GM18951 (cell line): Measurements from ENCODE around the gene GIPC2.

Source experiments
- POLR2A ChIP-seq: IDR thresholded peaks from 4 replicates; pipeline ENCODE4 v1.6.1; 2011; ENCODE audit warnings: mild to moderate bottlenecking; ENCODE audit not compliant: insufficient read length, insufficient read depth; ENCODE audit errors: extremely low read depth
- in situ Hi-C: fragments of 300-500 bp; cut with MboI; formaldehyde crosslinking; loops from one replicate; pipeline ENCODE4 v1.12.0; 2022; ENCODE audit warnings: low sequenced_read_pairs, mixed read lengths, inconsistent platforms; ENCODE audit not compliant: unreplicated experiment

Gene GIPC2

DNA sequence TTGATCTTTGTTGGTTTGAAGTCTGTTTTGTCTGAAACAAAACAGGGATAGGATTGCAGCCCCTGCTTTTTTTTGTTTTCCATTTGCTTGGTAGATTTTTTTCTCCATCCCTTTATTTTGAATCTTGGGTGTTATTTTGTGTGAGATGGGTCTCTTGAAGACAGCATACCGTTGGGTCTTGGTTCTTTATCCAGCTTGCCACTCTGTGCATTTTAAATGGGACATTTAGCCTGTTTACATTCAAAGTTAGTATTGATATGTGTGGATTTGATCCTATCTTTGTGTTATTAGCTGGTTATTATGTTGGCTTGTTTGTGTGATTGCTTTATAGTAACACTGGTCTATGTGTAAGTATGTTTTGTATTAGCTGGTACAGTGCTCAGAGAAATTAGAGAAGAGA, 40.9 kb downstream of the GIPC2 start:
- in situ Hi-C loops = no loop called here
- TF ChIP-seq POLR2A = no peak

DNA sequence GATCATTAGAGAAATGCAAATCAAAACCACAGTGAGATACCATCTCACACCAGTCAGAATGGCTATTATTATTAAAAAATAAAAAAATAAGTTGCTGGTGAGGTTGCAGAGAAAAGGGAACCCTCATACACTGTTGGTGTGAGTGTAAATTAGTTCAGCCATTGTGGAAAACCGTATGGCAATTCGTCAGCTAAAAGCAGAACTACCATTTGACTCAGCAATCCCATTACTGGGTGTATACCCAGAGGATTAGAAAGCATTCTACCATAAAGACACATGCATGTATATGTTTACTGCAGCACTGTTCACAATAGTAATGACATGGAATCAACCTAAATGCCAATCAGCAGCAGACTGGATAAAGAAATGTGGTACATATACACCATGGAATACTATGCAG, 42.2 kb downstream of the GIPC2 start:
- in situ Hi-C loops = no loop called here
- TF ChIP-seq POLR2A = no peak

DNA sequence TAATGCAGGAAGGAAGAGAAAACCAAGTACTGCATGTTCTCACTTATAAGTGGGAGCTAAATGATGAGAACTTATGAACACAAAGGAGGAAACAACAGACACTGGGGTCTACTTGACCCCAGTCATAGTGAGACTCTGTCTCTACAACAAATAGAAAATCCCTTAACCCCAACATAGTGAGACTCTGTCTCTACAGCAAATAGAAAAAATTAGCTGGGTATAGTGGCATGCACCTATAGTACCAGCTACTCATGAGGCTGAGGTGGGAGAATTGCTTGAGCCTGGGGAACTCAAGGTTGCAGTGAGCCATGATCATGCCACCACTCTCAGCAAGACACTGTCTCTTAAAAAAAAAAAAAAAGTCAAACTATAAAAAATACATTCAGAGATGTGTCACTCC, 42.7 kb downstream of the GIPC2 start:
- in situ Hi-C loops = no loop called here
- no peak for TF ChIP-seq POLR2A

DNA sequence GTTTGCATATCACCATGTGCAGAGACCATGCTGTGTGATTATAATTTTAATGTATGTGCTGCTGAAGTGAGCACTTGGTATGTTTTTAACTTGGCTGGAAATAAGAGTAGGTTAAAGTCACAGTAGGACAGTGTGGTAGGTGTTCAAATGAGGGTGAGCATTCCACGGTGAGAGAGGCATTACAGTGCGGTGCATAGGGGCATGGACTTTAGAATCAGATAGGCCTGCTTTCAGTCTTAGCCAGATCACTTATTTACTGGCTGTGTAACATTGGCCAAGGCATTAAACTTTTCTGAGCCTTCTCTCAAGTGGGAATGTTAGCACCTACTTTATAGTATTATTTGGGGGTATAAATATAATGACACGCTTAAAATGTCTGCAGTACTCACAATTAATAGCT, 43.2 kb downstream of the GIPC2 start:
- in situ Hi-C loops = no loop called here
- no peak for TF ChIP-seq POLR2A

DNA sequence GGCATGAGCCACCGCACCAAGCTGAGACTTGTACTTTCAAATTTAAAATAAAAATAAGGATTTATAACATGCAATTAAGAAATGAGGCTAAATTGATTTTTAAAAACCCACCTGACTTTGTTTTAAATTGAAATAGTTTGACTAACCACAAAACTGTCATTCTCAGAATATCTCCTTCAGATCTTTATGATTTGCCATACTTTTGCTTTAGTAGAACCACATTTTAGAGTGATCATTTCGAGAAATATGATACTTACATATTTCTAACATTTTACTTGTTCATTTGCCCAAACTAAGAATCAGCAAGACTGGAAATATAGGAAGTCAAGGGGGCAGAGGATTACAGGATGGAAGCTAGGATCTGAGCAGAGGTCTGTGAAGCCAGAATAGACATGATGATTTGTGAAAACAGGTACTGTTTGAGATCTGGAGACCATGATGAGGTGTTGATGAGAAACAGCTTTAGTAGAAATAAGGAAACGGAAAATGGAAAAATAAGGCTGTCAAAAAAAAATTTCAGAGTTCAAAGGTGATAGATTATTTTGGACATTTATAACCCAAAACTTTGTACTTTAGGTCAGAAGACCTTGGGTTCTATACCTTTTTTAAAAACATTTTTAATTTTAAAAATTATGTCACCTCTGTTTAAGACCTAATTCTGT, 44.8 kb downstream of the GIPC2 start:
- no peak for TF ChIP-seq POLR2A
- in situ Hi-C loops = no loop called here

DNA sequence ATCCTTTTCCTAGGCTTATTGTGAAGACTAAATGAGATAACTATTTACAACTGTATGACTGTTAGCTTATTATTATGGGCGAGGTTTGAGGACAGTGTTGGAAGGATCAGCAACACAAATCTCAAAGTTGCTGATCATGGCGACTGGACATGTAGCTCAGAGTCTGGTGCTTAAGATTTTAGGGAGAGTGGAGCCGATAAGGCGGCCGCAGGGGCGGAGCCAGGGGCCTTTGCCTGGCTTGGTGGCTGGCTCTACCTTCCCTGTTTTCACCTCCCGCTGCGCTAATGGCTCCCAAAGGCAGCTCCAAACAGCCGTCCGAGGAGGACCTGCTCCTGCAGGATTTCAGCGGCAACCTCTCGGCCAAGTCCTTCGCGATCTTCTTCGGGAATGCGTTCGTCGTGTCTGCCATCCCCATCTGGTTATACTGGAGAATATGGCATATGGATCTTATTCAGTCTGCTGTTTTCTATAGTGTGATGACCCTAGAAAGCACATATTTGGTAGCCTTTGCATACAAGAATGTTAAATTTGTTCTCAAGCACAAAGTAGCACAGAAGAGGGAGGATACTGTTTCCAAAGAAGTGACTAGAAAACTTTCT, 45.5 kb downstream of the GIPC2 start:
- no peak for TF ChIP-seq POLR2A
- in situ Hi-C loops = no loop called here

DNA sequence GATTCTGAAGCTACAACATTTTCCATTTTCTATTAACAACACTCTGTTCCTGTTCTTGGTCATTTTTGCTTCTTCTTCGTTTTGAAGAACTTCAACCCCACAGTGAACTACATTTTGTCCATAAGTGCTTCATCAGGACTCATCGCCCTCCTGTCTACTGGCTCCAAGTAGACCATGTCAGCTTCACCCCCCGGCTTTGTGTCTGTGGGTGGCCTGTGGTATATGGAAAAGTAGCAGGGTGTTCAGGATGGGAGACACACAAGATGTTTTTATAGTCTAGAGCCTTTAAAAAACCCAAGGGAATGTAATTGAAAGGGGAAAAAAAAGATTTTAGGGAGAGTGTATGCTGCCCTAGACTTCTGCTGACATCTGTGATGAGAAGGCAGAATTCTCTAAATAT, 46.1 kb downstream of the GIPC2 start:
- in situ Hi-C loops = no loop called here
- no peak for TF ChIP-seq POLR2A

DNA sequence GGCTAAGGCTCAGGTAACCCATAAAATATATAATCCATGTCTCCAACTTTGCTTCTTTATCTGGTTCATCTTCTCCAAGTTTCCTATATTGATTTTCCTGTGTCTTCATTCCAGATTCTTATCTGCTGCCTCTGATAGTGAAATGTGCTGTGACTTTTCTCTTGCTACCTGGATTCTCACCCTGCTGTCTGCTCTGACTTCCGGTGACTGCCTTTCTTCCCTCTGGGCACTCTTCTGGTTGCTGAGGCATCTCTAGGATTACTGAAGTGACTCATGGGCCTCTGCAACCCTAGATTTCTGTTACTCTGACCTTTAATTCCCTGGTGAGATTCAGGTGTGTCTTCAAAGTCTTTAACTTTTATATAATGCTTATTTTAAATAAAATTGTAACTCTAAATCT, 46.9 kb downstream of the GIPC2 start:
- in situ Hi-C loops = no loop called here
- no peak for TF ChIP-seq POLR2A

DNA sequence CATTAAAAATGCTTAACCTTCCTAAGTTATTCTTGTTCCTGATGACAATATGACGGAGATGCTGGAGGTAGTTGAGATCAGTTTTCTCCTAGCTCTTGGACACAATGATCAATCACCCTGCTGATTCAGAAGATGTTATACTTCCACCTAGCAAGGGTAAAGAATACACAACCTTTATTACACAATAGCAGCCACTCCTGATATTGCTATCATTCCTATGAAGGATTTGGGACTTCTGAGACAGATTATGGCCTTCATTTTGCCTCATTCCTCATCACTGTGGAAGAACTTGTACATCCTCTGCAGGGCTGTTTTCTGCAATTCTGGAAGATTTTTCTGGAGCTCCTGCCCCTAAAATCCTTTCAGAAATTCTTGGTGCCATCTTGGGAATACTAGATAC, 47.8 kb downstream of the GIPC2 start:
- in situ Hi-C loops = no loop called here
- no peak for TF ChIP-seq POLR2A

DNA sequence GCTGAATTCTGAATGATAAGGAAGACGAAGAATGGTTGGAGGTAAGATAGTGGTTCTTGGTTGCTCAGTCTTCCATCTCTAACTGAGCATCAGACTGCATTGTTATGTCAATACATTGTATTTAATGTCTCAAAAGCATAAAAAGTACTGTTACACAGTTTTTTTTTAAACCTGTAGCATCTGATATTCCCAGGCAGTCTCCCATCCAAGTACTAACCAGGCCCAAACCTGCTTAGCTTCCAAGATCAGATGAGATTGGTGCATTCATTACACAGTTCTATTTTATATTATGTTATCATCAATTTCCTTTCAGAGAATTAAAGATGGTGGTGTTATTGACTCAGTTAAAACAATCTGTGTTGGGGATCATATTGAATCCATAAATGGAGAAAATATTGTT, 48.9 kb downstream of the GIPC2 start:
- in situ Hi-C loops = no loop called here
- TF ChIP-seq POLR2A = no peak

DNA sequence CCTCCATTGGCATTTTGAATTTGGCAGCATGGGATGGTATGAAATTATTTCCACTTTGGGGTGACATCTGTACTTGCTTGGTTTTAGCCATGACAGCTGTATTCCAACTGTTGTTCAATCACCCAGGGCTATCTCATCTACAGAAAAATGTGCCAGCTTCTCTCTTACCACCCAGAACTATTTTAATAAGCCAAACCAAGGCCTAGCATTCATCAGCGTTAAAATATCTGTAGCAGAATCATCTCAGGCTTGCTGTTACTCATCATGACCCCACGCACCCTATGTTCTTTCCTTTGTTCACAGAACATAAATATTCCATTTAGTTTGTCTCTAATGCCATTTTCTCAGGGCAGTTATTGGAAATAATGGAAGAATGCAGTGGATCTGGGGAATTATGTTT, 49.8 kb downstream of the GIPC2 start:
- TF ChIP-seq POLR2A = no peak
- in situ Hi-C loops = no loop called here

DNA sequence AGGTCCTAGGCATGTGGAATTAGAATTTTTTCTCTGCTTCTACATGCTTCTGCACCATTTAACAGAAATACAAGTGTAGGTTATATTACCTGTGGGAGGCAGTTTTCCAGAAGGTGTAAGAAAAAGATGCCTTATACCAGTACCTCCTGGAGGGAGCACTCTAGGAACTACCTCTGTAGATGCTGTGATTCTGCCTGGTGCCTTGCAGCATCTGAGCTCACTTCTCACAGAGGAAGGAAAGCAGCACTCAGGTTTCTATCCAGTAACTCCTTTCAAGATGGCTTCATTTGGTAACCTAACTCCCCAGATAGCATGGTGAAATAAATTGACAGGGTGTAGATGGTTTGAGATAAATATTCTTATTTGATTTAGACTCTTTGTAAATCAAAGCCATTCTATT, 50.3 kb downstream of the GIPC2 start:
- TF ChIP-seq POLR2A = no peak
- in situ Hi-C loops = no loop called here

DNA sequence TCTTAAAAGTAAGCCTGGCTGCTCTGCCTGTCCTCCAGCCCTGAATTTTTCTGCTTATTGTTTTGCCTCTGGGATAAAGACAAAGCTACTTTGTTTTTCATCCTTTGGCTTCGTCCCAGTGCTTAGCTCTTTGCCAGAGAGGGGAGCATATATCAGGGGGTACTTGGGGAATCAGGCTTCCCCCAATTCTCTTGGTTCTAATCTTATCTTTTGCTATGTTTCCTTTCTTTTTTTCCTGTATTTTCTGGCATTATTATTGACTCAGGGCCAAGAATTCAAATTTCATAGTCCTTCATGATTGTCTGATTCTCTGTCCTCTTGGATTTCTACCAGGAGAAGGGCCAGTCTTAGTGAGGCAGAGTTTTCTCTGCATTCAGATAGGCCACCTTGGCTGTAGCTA, 51.2 kb downstream of the GIPC2 start:
- in situ Hi-C loops = no loop called here
- no peak for TF ChIP-seq POLR2A

DNA sequence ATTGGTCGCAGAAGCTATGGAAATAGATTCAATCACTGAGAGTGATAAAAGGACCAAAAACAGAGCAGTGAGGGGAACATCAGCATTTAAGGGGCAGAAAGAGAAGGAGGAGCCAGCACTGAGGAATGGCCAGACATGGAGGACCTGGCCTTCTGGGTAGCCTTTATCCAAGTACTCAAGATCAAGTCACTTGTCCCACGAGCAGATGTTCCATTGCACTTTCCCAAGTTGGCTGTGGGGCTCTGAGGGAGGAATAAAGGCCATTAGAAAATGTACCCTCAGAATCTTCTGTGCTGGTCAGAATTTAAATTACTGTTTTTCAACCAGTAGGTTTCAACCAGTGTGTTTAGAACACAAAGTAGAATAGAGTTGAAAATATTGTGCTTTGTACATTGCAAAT, 55.3 kb downstream of the GIPC2 start:
- TF ChIP-seq POLR2A = no peak
- in situ Hi-C loops = loop anchor here (25.0 kb wide), 2 partner anchors 189 to 939 kb away; no protein-coding TSS in a partner anchor
